Kasumi-1 (cell line): ENCODE data around the gene MNAT1.
"Not testable (repeated sequence)": the region's sequence is repeated elsewhere in the genome, so short reads cannot be mapped to it uniquely, and the experiment has no call there.

Source experiments
- DNase-seq, 2 experiments: peaks; one replicate each; lab custom pipeline; 2025; lab: John Stamatoyannopoulos, UW

The MNAT1 gene

DNA sequence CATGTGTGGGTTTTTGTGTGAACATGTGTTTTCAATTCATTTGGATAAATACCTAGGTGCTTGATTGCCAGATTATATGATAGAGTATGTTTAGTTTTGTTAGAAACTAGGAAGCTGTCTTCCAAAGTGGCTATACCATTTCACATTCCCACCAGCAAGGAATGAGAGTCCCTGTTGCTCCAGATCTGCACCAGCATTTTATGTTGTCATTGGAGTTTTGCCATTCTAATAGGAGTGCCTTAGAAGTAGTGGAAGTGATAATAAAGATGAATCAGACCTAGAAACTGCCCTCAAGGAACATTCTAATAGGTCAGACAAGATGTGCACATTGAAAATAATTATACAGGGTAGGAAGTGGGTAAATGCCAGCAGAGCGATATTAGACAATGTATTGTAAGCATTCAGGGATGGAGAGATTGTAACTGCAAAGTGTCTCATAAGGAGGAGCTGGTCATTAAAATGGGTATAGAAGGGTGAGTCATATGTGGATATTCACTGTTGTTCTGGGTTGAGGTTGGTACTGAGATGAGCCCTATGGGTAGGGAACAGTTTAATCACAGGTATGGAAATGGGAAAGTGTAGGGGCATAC lies 71.4 kb downstream of the MNAT1 start:
- no peak for DNase-seq

- DNase-seq, result peak; percentile 27 to 28
Observed at GRCh38 chr14:60807247-60807646, 72.7 kb downstream of the MNAT1 start.

DNA sequence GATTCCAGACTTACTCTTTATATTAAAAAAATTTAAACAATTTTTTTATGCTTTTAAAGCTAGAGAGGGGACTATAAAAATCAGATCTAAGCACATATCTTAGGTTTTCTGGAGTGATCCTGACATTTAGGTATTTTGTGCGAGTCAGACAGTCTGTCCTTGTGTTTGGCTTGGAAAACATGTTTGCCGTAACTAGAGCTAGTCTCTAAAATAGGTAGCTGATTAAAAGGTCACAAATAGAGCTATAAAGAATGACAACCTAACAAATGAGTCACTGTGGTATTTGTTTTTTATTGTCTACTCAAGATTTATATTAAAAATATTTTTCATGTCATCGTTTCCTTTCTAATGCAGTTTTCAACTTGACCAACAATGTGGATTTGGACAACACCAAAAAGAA lies 73.4 kb downstream of the MNAT1 start:
- no peak for DNase-seq

DNA sequence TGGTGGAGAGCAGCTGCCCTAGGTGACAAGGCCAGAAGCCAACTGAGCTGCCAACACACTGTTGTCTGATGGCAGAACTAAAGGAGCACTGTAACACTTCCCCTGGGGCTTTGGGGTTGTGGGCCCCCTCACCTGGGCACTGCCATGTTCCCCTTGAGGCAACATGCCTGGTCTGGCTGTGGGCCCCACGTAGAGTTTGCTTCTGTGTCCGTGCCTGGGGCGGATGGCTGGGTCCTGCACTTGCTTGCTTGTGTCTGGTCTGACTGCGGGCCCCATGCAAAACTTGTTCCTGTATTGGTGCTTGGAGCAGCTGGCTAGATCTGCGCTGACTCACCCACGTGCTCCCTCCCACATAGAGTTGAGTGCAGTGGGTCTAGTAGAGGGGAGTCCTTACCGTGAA lies 78.4 kb downstream of the MNAT1 start:
- DNase-seq, result no peak

DNA sequence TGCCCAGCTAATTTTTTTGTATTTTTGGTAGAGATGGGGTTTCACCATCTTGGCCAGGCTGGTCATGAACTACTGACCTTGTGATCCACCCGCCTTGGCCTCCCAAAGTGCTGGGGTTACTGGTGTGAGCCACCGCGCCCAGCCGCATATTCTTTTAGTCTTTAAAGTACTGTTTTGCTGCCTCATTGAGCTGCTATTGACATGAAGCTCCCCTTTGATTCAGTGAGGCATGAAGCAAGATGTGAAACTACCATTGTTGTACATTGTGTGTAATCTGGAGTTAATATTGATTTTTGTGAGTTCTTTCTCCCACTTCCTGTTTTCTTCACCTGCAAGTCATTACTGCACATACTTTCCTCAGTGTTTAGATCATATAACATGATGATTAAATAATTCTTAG lies 80.8 kb downstream of the MNAT1 start:
- DNase-seq, result no peak

GRCh38 chr14:60817113-60817512 lies 82.6 kb downstream of the MNAT1 start:
- DNase-seq, result no peak

DNA sequence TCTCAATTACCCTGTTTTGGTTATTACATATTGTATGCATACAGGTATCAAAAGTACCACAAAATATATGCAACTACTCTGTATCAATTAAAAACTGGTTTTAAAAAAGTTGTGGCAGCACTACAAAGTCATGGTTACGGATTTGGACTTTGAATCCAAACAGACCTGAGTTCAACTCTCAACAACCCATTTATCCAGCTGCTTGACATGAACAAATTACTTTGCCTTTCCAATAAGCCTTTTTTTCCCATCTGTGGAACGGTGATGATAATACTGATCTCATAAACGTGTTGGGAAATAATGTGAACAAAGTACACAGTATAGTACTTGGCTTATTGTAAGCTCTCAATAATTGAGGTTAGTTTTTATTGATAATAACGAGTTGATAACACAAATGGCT lies 85.0 kb downstream of the MNAT1 start:
- no peak for DNase-seq

DNA sequence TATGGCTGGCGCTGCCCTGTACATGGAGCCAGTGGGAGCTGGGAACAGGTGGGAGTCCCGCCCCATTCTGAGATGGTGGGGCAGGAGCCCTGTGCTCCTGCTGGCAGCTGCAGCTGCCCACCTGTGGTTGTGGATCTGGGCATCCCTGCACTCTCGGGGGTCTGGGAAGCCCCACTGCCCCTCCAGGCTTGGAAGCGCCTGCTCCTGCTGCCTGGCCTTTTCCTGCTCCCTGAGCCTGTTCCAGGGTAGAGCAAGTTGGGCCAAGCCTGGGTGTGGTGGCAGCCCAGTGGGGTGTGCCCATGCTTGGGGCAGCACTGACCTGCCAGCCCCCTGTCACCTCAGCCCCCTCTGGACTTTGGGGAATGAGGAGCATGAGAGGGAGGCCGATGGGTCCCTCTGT lies 104.0 kb downstream of the MNAT1 start:
- no peak for DNase-seq

GRCh38 chr14:60839057-60839456 lies 104.5 kb downstream of the MNAT1 start:
- no peak for DNase-seq

DNA sequence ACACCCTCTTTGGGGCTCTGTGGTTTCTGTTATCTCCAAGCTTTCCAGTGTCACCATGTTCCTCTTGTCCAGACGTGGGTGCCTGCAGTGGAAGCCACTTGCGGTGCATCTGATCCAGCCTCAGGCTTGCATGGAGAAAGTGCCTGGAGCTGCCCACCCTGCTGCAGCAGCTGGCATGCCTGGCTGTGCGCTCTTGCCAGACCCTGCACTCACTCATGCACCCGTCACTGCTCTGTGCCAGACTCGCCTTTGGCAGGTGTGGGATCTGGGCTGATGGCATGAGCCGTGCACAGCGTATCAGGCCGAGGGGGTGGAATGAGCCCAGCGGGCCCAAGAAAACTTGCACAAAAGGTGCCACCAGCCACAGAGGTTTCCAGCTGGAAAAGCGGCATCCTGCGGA lies 105.1 kb downstream of the MNAT1 start:
- no peak for DNase-seq

- no peak for DNase-seq
Observed at GRCh38 chr14:60840313-60840712, 105.8 kb downstream of the MNAT1 start.

GRCh38 chr14:60845523-60845922 lies 111.0 kb downstream of the MNAT1 start:
- DNase-seq, result peak; percentile 67 to 79

- peak in 1 of 2 experiments; percentile 7 for DNase-seq
Observed at GRCh38 chr14:60848066-60848465, 113.5 kb downstream of the MNAT1 start.

- DNase-seq, result not testable (repeated sequence)
Observed at GRCh38 chr14:60851692-60852091, 117.1 kb downstream of the MNAT1 start.

DNA sequence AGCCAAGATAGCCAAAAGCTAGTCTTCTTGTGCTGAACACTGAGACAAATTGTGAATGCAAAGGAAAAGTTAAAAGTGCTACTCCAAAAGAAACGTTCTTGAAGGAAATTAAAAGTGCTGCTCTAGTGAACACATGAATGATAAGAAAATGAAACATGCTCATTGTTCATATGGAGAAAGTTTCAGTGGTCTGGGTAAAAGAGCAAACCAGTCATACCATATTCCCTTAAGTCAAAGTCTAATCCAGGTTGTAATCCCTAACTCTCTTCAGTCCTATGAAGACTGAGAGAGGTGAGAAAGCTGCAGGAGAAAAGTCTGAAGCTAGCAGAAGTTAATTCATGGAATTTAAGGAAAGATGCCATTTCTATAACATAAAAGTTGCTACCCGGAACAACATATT lies 121.5 kb downstream of the MNAT1 start:
- no peak for DNase-seq

DNA sequence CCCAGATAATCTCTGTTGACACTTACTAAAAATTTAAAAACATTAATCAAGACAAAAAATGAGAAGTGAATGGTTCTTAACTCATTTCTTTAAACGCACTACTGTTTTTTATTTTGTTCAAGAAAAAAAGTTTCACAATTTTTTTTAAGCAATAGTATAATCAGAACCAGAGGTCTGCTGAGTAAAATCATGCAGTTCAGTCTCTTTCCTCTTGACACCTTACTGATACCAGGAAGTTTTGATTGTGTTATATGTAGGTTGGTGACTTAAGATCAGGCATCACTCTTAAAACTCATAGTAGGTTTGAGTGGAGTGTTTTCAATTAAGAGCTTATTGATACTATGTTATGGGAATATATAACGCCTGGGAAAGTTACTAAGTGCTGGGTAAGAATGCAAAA lies 125.0 kb downstream of the MNAT1 start:
- DNase-seq, result no peak

- no peak for DNase-seq
Observed at GRCh38 chr14:60861545-60862140, 127.1 kb downstream of the MNAT1 start.

- peak; percentile 20 to 22 for DNase-seq
Observed at GRCh38 chr14:60862283-60862682, 127.7 kb downstream of the MNAT1 start.

DNA sequence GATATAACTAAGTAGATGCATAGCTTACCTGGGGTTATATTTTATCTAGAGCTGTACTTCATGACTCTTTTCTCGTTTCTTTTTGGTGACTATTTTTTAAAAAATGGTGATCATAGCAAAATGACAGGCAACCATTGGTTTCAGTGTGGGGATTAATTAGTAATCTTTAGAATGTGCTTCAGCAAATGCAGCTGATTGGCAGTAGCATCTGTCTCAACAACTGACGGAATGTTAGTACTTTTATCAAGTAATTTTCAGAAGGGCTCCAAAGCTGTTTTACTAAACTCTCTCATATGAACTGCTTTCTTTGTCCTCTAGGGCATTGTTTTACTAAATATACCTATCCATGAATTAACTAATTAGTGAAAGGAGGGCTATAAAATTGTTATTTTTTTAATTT lies 128.7 kb downstream of the MNAT1 start:
- no peak for DNase-seq

DNA sequence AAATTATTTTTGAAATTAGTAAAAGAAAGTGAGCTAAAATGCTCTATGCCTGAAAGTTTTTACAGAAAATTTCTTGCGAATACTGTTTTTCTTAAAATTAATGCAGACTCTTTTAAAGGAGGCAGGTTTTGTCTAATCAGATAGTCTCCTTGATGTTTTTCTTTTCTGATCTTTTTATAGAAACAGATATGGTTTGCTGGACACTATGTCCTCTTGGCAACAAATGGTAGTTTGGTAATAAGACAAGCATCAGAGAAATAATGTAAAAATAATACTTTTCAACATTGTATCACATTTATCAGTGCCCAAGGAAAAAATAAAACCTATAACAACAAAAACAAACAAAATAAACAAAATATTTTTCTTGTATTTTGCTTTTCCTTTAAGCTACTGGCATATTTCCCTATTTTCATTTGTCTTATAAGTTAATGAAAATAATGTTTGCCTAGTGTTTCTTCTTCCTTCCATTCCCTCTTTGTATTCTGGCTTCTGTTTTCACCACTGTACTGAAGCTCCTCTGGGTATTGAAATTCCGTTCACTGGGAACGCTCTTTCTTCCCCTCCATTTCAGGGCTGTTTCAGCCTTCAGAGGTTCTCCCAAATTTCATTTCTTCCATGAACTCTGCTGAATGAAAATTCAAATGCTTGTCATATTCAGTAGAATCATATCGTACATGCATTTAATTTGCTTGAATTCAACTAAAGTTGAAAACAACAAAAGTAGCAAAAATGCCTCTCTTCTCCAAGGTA lies 131.0 kb downstream of the MNAT1 start:
- DNase-seq, result no peak

GRCh38 chr14:60867503-60868172 lies 133.1 kb downstream of the MNAT1 start:
- DNase-seq, result no peak

GRCh38 chr14:60878121-60878520 lies 143.6 kb downstream of the MNAT1 start:
- no peak for DNase-seq

GRCh38 chr14:60878536-60878935 lies 144.0 kb downstream of the MNAT1 start:
- DNase-seq, result no peak
